HepG2 (cell line): ENCODE data around the gene KCTD6.

Experiments
- CAMTA2 ChIP-seq: sonication (generic); formaldehyde crosslinking; IDR thresholded peaks from 2 replicates; pipeline ENCODE4 v1.4.0; 2020; ENCODE audit warnings: mild to moderate bottlenecking, missing genetic modification reagents, borderline replicate concordance
- KAT8 ChIP-seq: IDR thresholded peaks from 2 replicates; pipeline ENCODE4 v1.6.1; 2016; ENCODE audit warnings: missing genetic modification reagents, missing compliant biosample characterization
- NFATC3 ChIP-seq: sonication (generic); formaldehyde crosslinking; IDR thresholded peaks from 2 replicates; pipeline ENCODE4 v1.5.1; 2020; ENCODE audit warnings: mild to moderate bottlenecking, missing genetic modification reagents
- SIX1 ChIP-seq: sonication (generic); formaldehyde crosslinking; IDR thresholded peaks from 2 replicates; pipeline ENCODE4 v1.4.0; 2020; ENCODE audit warnings: missing genetic modification reagents, borderline replicate concordance
- ZBTB3 ChIP-seq: sonication (generic); formaldehyde crosslinking; IDR thresholded peaks from 2 replicates; pipeline ENCODE4 v1.4.0; 2020; ENCODE audit warnings: low read depth, mild to moderate bottlenecking, moderate library complexity, missing genetic modification reagents, borderline replicate concordance
- TF ChIP-seq, protein P1 (sequence below): sonication (generic); formaldehyde crosslinking; IDR thresholded peaks from 2 replicates; pipeline ENCODE4 v1.5.0; 2020; ENCODE audit warnings: missing genetic modification reagents

DNA sequence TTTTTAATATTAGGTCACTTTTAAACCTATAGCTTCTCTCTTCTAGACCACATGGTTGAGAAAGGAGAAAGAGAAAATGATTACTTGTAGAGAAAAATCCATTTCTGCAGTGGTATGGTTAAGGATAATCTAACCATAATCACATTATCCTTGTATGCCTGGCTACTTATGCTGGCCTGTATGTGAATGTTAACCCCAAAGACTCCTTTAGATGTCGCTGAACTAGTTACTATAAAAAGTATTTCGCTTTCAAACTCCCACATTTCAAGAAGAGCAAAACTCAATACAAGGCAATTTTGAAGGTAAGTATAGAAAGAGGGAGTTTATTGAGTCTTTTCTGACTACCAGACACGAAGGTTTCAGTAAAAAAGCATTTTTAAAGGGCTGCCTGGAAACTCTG, 2.2 kb downstream of the KCTD6 start:
- TF ChIP-seq SIX1 = no peak
- no peak for TF ChIP-seq ZBTB3 (CRISPR knock-in tag)
- TF ChIP-seq CAMTA2 (CRISPR knock-in tag) = no peak
- TF ChIP-seq, protein P1, sequence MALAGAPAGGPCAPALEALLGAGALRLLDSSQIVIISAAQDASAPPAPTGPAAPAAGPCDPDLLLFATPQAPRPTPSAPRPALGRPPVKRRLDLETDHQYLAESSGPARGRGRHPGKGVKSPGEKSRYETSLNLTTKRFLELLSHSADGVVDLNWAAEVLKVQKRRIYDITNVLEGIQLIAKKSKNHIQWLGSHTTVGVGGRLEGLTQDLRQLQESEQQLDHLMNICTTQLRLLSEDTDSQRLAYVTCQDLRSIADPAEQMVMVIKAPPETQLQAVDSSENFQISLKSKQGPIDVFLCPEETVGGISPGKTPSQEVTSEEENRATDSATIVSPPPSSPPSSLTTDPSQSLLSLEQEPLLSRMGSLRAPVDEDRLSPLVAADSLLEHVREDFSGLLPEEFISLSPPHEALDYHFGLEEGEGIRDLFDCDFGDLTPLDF = no peak
- no peak for TF ChIP-seq KAT8
- no peak for TF ChIP-seq NFATC3 (CRISPR knock-in tag)
